Panc1 (cell line): ENCODE results near the gene DEDD2. TPM values are rescaled to one million over a fixed set of nuclear protein-coding genes. Genes with fewer than 3 reads are reported as not detected.

ENCODE experiments used
- ATAC-seq: fragments of 200-7000 bp; cut with Tn5 transposase; 2 replicates; pipeline ENCODE4 v1.9.1; 2020; ENCODE audit warnings: mild to moderate bottlenecking, moderate library complexity
- BruUV-seq: library from RNA; stranded (reverse); fragments of 400-500 nt; replicated peaks from 2 replicates; lab custom pipeline; 2021; lab: Mats Ljungman, UMichigan
- CTCF ChIA-PET: fragments of 300-600 bp; sonication (Branson Sonifier 250); formaldehyde crosslinking; loops from one replicate; lab custom pipeline; 2022; ENCODE audit warnings: antibody characterized with exemption; lab: Charles Lee
- POLR2A ChIA-PET: fragments of 300-600 bp; sonication (Branson Sonifier 250); formaldehyde crosslinking; loops from one replicate; lab custom pipeline; 2022; ENCODE audit warnings: antibody characterized with exemption; lab: Charles Lee
- DNase-seq: peaks from one replicate; pipeline ENCODE4 v3.0.0-alpha.2; 2010; ENCODE audit warnings: low read depth, low spot score
- H3K27ac ChIP-seq: 2 replicates; pipeline ENCODE4 v1.5.1; 2011; ENCODE audit warnings: mild to moderate bottlenecking, low read length, inconsistent platforms
- H3K27me3 ChIP-seq: fragments of 200-500 bp; sonication (Bioruptor generic); 2 replicates; pipeline ENCODE4 v1.6.0; 2014; ENCODE audit warnings: low read length, inconsistent platforms; ENCODE audit not compliant: control insufficient read depth, insufficient read depth
- H3K36me3 ChIP-seq: fragments of 200-500 bp; sonication (Bioruptor generic); 2 replicates; pipeline ENCODE4 v1.5.1; 2014; ENCODE audit warnings: inconsistent platforms, mild to moderate bottlenecking, low read length, moderate library complexity; ENCODE audit not compliant: control insufficient read depth, insufficient read depth
- H3K4me1 ChIP-seq: 2 replicates; pipeline ENCODE4 v1.5.1; 2011; ENCODE audit warnings: inconsistent platforms, mild to moderate bottlenecking, low read length, moderate library complexity; ENCODE audit not compliant: control insufficient read depth, insufficient read depth
- H3K4me3 ChIP-seq, 2 experiments: 2 replicates each; pipeline ENCODE4 v1.5.1; 2011 to 2012; ENCODE audit warnings: low read depth in 2 of 2, low read length in 2 of 2, mild to moderate bottlenecking in 2 of 2, inconsistent platforms in 1 of 2, moderate library complexity in 1 of 2
- H3K9me3 ChIP-seq: fragments of 200-500 bp; sonication (Bioruptor generic); 2 replicates; pipeline ENCODE4 v1.5.1; 2014; ENCODE audit warnings: low read depth, mild to moderate bottlenecking, inconsistent platforms, low read length, moderate library complexity; ENCODE audit not compliant: control insufficient read depth, insufficient read depth
- CTCF ChIP-seq: fragments of 450-650 bp; IDR thresholded peaks from 2 replicates; pipeline ENCODE4 v1.5.1; 2017; ENCODE audit warnings: mild to moderate bottlenecking
- POLR2AphosphoS5 ChIP-seq: IDR thresholded peaks from 2 replicates; pipeline ENCODE4 v1.6.1; 2012; ENCODE audit warnings: mild to moderate bottlenecking, low read depth, low read length, moderate library complexity
- REST ChIP-seq, 2 experiments: IDR thresholded peaks; 2 replicates each; pipeline ENCODE4 v1.6.1; 2011 to 2012; ENCODE audit warnings: low read depth in 2 of 2, control low read depth in 1 of 2, low read length in 1 of 2, mild to moderate bottlenecking in 1 of 2, moderate library complexity in 1 of 2; ENCODE audit not compliant: insufficient read depth in 1 of 2
- SIN3A ChIP-seq: IDR thresholded peaks from 2 replicates; pipeline ENCODE4 v1.6.1; 2012; ENCODE audit warnings: low read depth, mild to moderate bottlenecking, low read length, moderate library complexity, borderline replicate concordance; ENCODE audit not compliant: insufficient read depth
- TCF7L2 ChIP-seq: IDR thresholded peaks from 2 replicates; pipeline ENCODE4 v1.6.1; 2011; ENCODE audit warnings: mild to moderate bottlenecking, low read depth, low read length, inconsistent platforms
- in situ Hi-C: cut with HindIII; loops from 2 replicates; pipeline ENCODE4 v1.10.0; 2016; ENCODE audit warnings: low sequenced_read_pairs, low pct_unique_long_range_greater_than_20kb
- intact Hi-C: fragments of 100-400 bp; cut with micrococcal nuclease; formaldehyde crosslinking; loops from one replicate; pipeline ENCODE4 v1.10.0; 2022; ENCODE audit not compliant: unreplicated experiment
- total RNA-seq: library from RNA; stranded (reverse); gene quantifications from one replicate; pipeline ENCODE4 v1.2.1, GENCODE V29; 2021; ENCODE audit not compliant: unreplicated experiment

DEDD2 gene
- total RNA-seq, 1 experiment from 2014 or later = 13.2 TPM

- Histone ChIP-seq H3K4me1 (no peaks in the 10 kb centered on the region), H3K27me3 (no peaks in the 10 kb centered on the region; the same call in 1 of the 2 replicates), H3K4me3 (no peak overlapping the region), H3K9me3 (no peaks in the 10 kb centered on the region), H3K36me3 (no peaks in the 10 kb centered on the region), H3K27ac (no peak overlapping the region)
- BruUV-seq = no TSS peak
- POLR2A ChIA-PET = no interaction called here
- DNase-seq (no peak), ATAC-seq (no peak)
- in situ Hi-C loops (no loop called here), intact Hi-C loops (no loop called here)
- CTCF ChIA-PET = no interaction called here
- TF ChIP-seq REST (IDR thresholded peaks at IDR 0.05; ENCODE audit: insufficient read depth in 1 of 2, low read depth in 2 of 2, low read length in 1 of 2) = no peak
- no peak for TF ChIP-seq SIN3A
- no peak for TF ChIP-seq CTCF
- TF ChIP-seq TCF7L2 = no peak
- TF ChIP-seq POLR2AphosphoS5 = no peak
Observed at GRCh38 chr19:42150911-42151361, 66.5 kb downstream of the DEDD2 start.

GRCh38 chr19:42150364-42150763 is 67.1 kb downstream of the DEDD2 start:
- ATAC-seq = no peak
- no peaks in the 10 kb centered on the region for H3K9me3 ChIP-seq

More at GRCh38 chr19:42150364-42150763, 67.1 kb downstream of the DEDD2 start:
- in situ Hi-C loops (no loop called here), intact Hi-C loops (no loop called here)
- Histone ChIP-seq H3K4me3 (no peak overlapping the region), H3K36me3 (no peaks in the 10 kb centered on the region), H3K4me1 (no peaks in the 10 kb centered on the region), H3K27me3 (no peaks in the 10 kb centered on the region; the same call in 1 of the 2 replicates), H3K27ac (no peak overlapping the region)
- no peak for TF ChIP-seq TCF7L2
- no peak for TF ChIP-seq REST (IDR thresholded peaks at IDR 0.05; ENCODE audit: insufficient read depth in 1 of 2, low read depth in 2 of 2, low read length in 1 of 2)
- TF ChIP-seq CTCF = no peak
- TF ChIP-seq POLR2AphosphoS5 = no peak
- no peak for TF ChIP-seq SIN3A
- ChIA-PET POLR2A (no interaction called here), CTCF (interaction anchor here (0.6 kb wide), 1 partner anchor 356 kb away, joined by 6 read pairs; no protein-coding TSS in a partner anchor)
- DNase-seq = no peak
- no TSS peak for BruUV-seq
